Type B pancreatic cell (in vitro differentiated cells): Measurements from ENCODE around the gene CTSH. TPM values are rescaled to one million over a fixed set of nuclear protein-coding genes. Genes with fewer than 3 reads are reported as not detected.

Experiments used
- DNase-seq: peaks from one replicate; pipeline ENCODE4 v3.0.0; 2021; ENCODE audit warnings: mixed read lengths; ENCODE audit not compliant: unreplicated experiment; ENCODE audit errors: extremely low spot score
- H3K27ac Mint-ChIP-seq: 2 replicates; pipeline ENCODE4 v1.8.0; 2021; ENCODE audit warnings: mild to moderate bottlenecking, mixed read lengths
- H3K27me3 Mint-ChIP-seq: 2 replicates; pipeline ENCODE4 v1.8.0; 2021; ENCODE audit warnings: mixed read lengths
- H3K36me3 Mint-ChIP-seq: 2 replicates; pipeline ENCODE4 v1.8.0; 2021; ENCODE audit warnings: mixed read lengths
- H3K4me1 Mint-ChIP-seq: one replicate; pipeline ENCODE4 v1.8.0; 2021; ENCODE audit warnings: mixed read lengths; ENCODE audit not compliant: unreplicated experiment
- H3K4me3 Mint-ChIP-seq: 2 replicates; pipeline ENCODE4 v1.8.0; 2021; ENCODE audit warnings: mild to moderate bottlenecking, mixed read lengths
- H3K9me3 Mint-ChIP-seq: 2 replicates; pipeline ENCODE4 v1.8.0; 2021; ENCODE audit warnings: mixed read lengths
- CTCF ChIP-seq: fragments of 200-600 bp; sonication (generic); conservative IDR thresholded peaks from 2 replicates; pipeline ENCODE4 v1.5.0; 2021; ENCODE audit warnings: antibody characterized with exemption, mild to moderate bottlenecking
- total RNA-seq: library from RNA; stranded (reverse); gene quantifications from 2 replicates; pipeline ENCODE4 v1.2.1, GENCODE V29; 2021; ENCODE audit warnings: low replicate concordance

Gene CTSH
- total RNA-seq, 1 donor from 2014 or later, result 55.4 TPM

GRCh38 chr15:78898540-78898939 is 46.3 kb downstream of the CTSH start:
- DNase-seq, result no peak
- no peak for TF ChIP-seq CTCF
- no peaks in the 10 kb centered on the region for H3K9me3 Mint-ChIP-seq
- peaks cover 4% of the 10 kb centered on the region for H3K4me1 Mint-ChIP-seq
- no peak overlapping the region for H3K27ac Mint-ChIP-seq
- no peaks in the 10 kb centered on the region for H3K27me3 Mint-ChIP-seq
- peaks cover 52% of the 10 kb centered on the region for H3K36me3 Mint-ChIP-seq
- H3K4me3 Mint-ChIP-seq, result no peak overlapping the region

- peaks cover 70% of the 10 kb centered on the region for H3K36me3 Mint-ChIP-seq
- H3K4me3 Mint-ChIP-seq, result no peak overlapping the region
- DNase-seq, result no peak
- H3K9me3 Mint-ChIP-seq, result no peaks in the 10 kb centered on the region
- no peak for TF ChIP-seq CTCF
- H3K27ac Mint-ChIP-seq, result no peak overlapping the region
- peaks cover 4% of the 10 kb centered on the region for H3K4me1 Mint-ChIP-seq
- H3K27me3 Mint-ChIP-seq, result no peaks in the 10 kb centered on the region
These were observed 49.4 kb downstream of the CTSH start for GRCh38 chr15:78895471-78895870.

- Mint-ChIP-seq H3K9me3 (no peaks in the 10 kb centered on the region), H3K4me1 (peaks cover 1% of the 10 kb centered on the region), H3K36me3 (peaks cover 57% of the 10 kb centered on the region), H3K27ac (no peak overlapping the region), H3K27me3 (no peaks in the 10 kb centered on the region), H3K4me3 (no peak overlapping the region)
- TF ChIP-seq CTCF, result no peak
- DNase-seq, result no peak
These were observed 51.3 kb downstream of the CTSH start for GRCh38 chr15:78893538-78893937.

- Mint-ChIP-seq H3K4me1 (peaks cover 13% of the 10 kb centered on the region), H3K27me3 (no peaks in the 10 kb centered on the region), H3K4me3 (no peak overlapping the region), H3K36me3 (peaks cover 49% of the 10 kb centered on the region), H3K27ac (no peak overlapping the region), H3K9me3 (no peaks in the 10 kb centered on the region)
- TF ChIP-seq CTCF, result no peak
- no peak for DNase-seq
These were observed 55.8 kb downstream of the CTSH start for GRCh38 chr15:78889000-78889399.

- H3K4me3 Mint-ChIP-seq, result no peak overlapping the region
- peaks cover 37% of the 10 kb centered on the region for H3K4me1 Mint-ChIP-seq
- DNase-seq, result no peak
- no peak overlapping the region for H3K27ac Mint-ChIP-seq
- H3K27me3 Mint-ChIP-seq, result no peaks in the 10 kb centered on the region
- TF ChIP-seq CTCF, result no peak
- H3K9me3 Mint-ChIP-seq, result no peaks in the 10 kb centered on the region
- peaks cover 28% of the 10 kb centered on the region for H3K36me3 Mint-ChIP-seq
These were observed 63.2 kb downstream of the CTSH start for GRCh38 chr15:78881681-78882080.

- Mint-ChIP-seq H3K4me3 (no peak overlapping the region), H3K36me3 (peaks cover 21% of the 10 kb centered on the region), H3K27ac (no peak overlapping the region), H3K27me3 (no peaks in the 10 kb centered on the region), H3K9me3 (no peaks in the 10 kb centered on the region), H3K4me1 (peaks cover 41% of the 10 kb centered on the region)
- no peak for DNase-seq
- TF ChIP-seq CTCF, result no peak
These were observed 64.0 kb downstream of the CTSH start for GRCh38 chr15:78880813-78881212.
